Panc1 (cell line): Measurements from ENCODE around the gene ENHO.

Source experiments
- POLR2AphosphoS5 ChIP-seq: IDR thresholded peaks from 2 replicates; pipeline ENCODE4 v1.6.1; 2012; ENCODE audit warnings: mild to moderate bottlenecking, low read depth, low read length, moderate library complexity
- SIN3A ChIP-seq: IDR thresholded peaks from 2 replicates; pipeline ENCODE4 v1.6.1; 2012; ENCODE audit warnings: low read depth, mild to moderate bottlenecking, low read length, moderate library complexity, borderline replicate concordance; ENCODE audit not compliant: insufficient read depth
- TCF7L2 ChIP-seq: IDR thresholded peaks from 2 replicates; pipeline ENCODE4 v1.6.1; 2011; ENCODE audit warnings: mild to moderate bottlenecking, low read depth, low read length, inconsistent platforms
- TF ChIP-seq, protein P1 (sequence below): fragments of 450-650 bp; IDR thresholded peaks from 2 replicates; pipeline ENCODE4 v1.5.1; 2017; ENCODE audit warnings: mild to moderate bottlenecking
- TF ChIP-seq, protein P2 (sequence below), 2 experiments: IDR thresholded peaks; 2 replicates each; pipeline ENCODE4 v1.6.1; 2011 to 2012; ENCODE audit warnings: low read depth in 2 of 2, control low read depth in 1 of 2, low read length in 1 of 2, mild to moderate bottlenecking in 1 of 2, moderate library complexity in 1 of 2; ENCODE audit not compliant: insufficient read depth in 1 of 2

DNA sequence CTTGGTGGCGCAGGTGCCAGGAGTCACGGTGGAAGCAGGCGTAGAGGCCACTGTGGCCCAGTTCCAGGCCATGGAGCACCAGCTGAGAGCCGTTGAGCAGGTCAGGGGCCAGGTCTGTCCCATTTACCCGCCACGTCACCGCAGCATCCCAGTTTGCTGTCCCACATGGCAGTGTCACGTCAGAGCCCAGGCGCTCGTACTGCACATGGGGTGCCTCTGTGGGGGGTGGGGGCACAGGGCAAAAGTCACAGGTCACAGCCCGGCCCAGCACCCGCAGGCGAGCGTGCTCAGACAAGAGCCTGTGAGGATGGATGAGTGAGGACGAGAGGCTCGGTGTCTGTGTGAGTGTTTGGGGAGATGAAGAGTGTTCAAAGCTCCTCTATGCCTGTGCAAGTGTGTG is 41.8 kb upstream of the ENHO start:
- TF ChIP-seq, protein P1, sequence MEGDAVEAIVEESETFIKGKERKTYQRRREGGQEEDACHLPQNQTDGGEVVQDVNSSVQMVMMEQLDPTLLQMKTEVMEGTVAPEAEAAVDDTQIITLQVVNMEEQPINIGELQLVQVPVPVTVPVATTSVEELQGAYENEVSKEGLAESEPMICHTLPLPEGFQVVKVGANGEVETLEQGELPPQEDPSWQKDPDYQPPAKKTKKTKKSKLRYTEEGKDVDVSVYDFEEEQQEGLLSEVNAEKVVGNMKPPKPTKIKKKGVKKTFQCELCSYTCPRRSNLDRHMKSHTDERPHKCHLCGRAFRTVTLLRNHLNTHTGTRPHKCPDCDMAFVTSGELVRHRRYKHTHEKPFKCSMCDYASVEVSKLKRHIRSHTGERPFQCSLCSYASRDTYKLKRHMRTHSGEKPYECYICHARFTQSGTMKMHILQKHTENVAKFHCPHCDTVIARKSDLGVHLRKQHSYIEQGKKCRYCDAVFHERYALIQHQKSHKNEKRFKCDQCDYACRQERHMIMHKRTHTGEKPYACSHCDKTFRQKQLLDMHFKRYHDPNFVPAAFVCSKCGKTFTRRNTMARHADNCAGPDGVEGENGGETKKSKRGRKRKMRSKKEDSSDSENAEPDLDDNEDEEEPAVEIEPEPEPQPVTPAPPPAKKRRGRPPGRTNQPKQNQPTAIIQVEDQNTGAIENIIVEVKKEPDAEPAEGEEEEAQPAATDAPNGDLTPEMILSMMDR = no peak
- TF ChIP-seq POLR2AphosphoS5 = no peak
- TF ChIP-seq TCF7L2 = no peak
- no peak for TF ChIP-seq SIN3A
- TF ChIP-seq, protein P2, sequence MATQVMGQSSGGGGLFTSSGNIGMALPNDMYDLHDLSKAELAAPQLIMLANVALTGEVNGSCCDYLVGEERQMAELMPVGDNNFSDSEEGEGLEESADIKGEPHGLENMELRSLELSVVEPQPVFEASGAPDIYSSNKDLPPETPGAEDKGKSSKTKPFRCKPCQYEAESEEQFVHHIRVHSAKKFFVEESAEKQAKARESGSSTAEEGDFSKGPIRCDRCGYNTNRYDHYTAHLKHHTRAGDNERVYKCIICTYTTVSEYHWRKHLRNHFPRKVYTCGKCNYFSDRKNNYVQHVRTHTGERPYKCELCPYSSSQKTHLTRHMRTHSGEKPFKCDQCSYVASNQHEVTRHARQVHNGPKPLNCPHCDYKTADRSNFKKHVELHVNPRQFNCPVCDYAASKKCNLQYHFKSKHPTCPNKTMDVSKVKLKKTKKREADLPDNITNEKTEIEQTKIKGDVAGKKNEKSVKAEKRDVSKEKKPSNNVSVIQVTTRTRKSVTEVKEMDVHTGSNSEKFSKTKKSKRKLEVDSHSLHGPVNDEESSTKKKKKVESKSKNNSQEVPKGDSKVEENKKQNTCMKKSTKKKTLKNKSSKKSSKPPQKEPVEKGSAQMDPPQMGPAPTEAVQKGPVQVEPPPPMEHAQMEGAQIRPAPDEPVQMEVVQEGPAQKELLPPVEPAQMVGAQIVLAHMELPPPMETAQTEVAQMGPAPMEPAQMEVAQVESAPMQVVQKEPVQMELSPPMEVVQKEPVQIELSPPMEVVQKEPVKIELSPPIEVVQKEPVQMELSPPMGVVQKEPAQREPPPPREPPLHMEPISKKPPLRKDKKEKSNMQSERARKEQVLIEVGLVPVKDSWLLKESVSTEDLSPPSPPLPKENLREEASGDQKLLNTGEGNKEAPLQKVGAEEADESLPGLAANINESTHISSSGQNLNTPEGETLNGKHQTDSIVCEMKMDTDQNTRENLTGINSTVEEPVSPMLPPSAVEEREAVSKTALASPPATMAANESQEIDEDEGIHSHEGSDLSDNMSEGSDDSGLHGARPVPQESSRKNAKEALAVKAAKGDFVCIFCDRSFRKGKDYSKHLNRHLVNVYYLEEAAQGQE (IDR thresholded peaks at IDR 0.05; ENCODE audit: insufficient read depth in 1 of 2, low read depth in 2 of 2, low read length in 1 of 2) = no peak
